Activated T-helper 2 cell treated with anti-CD3 and anti-CD28 coated beads, Interferon-gamma antibody, Interleukin-2, Interleukin-4, amounts not matched to agents 10 μg/mL and 5 μg/mL and 100 μg/mL, durations not matched to agents 14 hours and 24 hours and 36 hours (primary cell): ENCODE data around the gene HSD3B7. TPM values are rescaled to one million over a fixed set of nuclear protein-coding genes. Genes with fewer than 3 reads are reported as not detected.
A peak's percentile ranks its signal among the peaks of the same experiment; 100 is the strongest.

Experiments used
- DNase-seq: peaks from one replicate; pipeline ENCODE4 v3.0.0; 2021; ENCODE audit warnings: low spot score
- H3K27ac Mint-ChIP-seq: one replicate; pipeline ENCODE4 v1.8.0; 2021; ENCODE audit warnings: mixed read lengths
- H3K27me3 Mint-ChIP-seq: one replicate; pipeline ENCODE4 v1.8.0; 2021; ENCODE audit warnings: low read depth, mixed read lengths
- H3K36me3 Mint-ChIP-seq: one replicate; pipeline ENCODE4 v1.8.0; 2021; ENCODE audit warnings: low read depth, mixed read lengths
- H3K4me1 Mint-ChIP-seq: one replicate; pipeline ENCODE4 v1.8.0; 2021; ENCODE audit warnings: low read depth, mixed read lengths
- H3K4me3 Mint-ChIP-seq: one replicate; pipeline ENCODE4 v1.8.0; 2021; ENCODE audit warnings: low read depth, mild to moderate bottlenecking, moderate library complexity, mixed read lengths
- H3K9me3 Mint-ChIP-seq: one replicate; pipeline ENCODE4 v1.8.0; 2021; ENCODE audit warnings: mixed read lengths
- intact Hi-C: fragments of 100-400 bp; cut with micrococcal nuclease; formaldehyde crosslinking; loops from one replicate; pipeline ENCODE4 v1.15.1; 2023
- total RNA-seq: library from RNA; stranded (reverse); gene quantifications from 2 replicates; pipeline ENCODE4 v1.2.3, GENCODE V29; 2022

Gene HSD3B7
- total RNA-seq, 1 donor from 2014 or later, result 3.3 TPM

DNA sequence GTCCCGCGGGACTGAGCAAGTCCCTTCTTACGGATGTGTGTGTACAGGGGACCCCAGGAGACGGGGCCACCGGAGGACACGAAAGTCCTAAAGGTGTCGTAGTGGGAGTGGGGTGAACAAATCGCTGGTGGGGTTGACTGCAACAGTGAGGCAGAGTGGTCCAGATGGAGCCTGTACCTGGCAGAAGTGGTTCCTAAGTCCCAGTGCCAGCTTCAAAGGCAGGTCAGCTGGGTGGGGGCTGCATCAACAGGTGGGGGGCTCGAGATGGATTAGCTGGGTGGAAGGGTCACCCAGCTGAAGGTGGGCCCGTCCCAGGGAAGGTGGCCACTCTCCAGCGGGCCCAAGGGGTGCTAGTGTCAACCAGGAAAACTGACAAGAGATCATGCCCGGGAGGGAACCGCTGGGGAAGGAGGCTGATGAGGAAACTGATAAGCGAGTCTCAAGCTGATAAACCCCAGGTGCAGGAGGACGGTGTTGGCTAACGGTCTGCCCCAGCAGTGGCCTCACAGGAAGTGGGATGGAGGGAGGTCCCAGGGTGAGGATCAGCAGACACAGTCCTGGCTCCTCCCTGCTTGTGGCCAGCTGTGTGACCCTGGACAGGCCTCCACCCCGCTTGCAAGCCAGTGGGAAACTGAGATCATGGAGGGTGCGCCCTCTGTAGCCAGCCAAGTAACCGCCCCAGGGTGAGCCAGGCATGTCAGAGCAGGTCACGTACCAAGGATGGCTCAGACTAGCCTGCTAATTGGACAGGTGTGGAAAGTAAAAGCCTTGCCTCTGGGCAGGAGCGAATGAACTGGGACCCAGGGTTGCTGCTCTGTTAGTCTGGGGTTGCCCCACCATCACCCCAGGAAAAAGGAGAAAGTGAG, 35.1 kb upstream of the HSD3B7 start:
- peak overlapping the region; percentile 80 for H3K27ac Mint-ChIP-seq
- peak; percentile 59 for DNase-seq
- H3K36me3 Mint-ChIP-seq, result peaks cover 14% of the 10 kb centered on the region
- H3K9me3 Mint-ChIP-seq, result no peaks in the 10 kb centered on the region
- peaks cover 12% of the 10 kb centered on the region for H3K4me1 Mint-ChIP-seq
- no peaks in the 10 kb centered on the region for H3K27me3 Mint-ChIP-seq
- intact Hi-C loops, result loop anchor here (10.0 kb wide), 1 partner anchor 235 kb away; the partner anchor contains the start of gene FUS
- peak overlapping the region; percentile 87 for H3K4me3 Mint-ChIP-seq

DNA sequence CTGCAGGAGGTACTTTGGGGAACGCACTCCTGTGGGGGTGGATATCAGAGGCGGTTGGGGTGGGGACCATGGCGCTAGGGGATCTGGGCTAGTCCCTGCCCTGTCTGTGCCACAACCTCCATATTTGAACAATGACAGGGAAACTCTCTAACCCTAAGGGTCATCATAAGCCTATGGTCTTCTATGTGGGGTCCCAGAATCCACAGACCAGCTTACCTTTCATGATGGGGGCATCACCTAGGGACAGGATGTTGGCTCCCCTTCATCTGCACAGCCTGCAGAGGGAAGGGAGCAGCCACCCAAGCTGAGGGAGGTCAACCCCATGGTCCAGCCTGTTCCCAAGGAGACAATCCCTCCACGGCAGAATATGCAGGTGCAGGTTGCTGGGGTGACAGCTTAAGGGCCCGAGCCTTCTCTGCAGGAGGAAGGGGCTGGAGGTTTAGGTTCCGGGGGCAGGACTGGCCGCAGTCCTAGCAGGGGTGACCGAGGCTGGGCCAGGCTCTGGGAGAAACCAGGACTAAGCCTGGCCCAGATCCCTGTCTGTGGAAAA, 34.4 kb upstream of the HSD3B7 start:
- intact Hi-C loops, result loop anchor here (10.0 kb wide), 1 partner anchor 234 kb away; the partner anchor contains the start of gene FUS
- H3K4me1 Mint-ChIP-seq, result peaks cover 12% of the 10 kb centered on the region
- H3K27ac Mint-ChIP-seq, result peak overlapping the region; percentile 80
- H3K9me3 Mint-ChIP-seq, result no peaks in the 10 kb centered on the region
- H3K27me3 Mint-ChIP-seq, result no peaks in the 10 kb centered on the region
- DNase-seq, result no peak
- peaks cover 14% of the 10 kb centered on the region for H3K36me3 Mint-ChIP-seq
- peak overlapping the region; percentile 87 for H3K4me3 Mint-ChIP-seq

DNA sequence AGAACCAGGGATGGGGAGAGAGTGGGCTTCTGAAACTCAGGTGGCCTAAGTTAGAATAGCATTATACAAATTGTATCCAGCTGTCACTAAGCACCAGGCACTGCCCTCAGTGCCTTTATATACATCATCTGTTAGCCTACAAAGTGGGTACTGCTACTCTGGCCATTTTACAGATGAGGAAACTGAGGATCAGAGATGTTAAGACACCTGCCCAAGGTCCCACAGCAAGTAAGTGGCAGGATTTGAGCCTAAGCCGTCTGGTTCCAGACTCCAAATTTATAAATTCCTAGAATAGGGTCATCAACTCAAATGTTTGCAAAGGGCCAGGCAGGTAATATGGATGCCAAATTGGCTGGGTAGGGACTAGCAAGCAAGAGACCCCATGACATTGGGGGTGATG, 33.8 kb upstream of the HSD3B7 start:
- H3K4me1 Mint-ChIP-seq, result peaks cover 14% of the 10 kb centered on the region
- intact Hi-C loops, result loop anchor here (10.0 kb wide), 1 partner anchor 234 kb away; the partner anchor contains the start of gene FUS
- H3K27ac Mint-ChIP-seq, result no peak overlapping the region
- peak overlapping the region; percentile 13 for H3K4me3 Mint-ChIP-seq
- H3K9me3 Mint-ChIP-seq, result no peaks in the 10 kb centered on the region
- no peaks in the 10 kb centered on the region for H3K27me3 Mint-ChIP-seq
- H3K36me3 Mint-ChIP-seq, result peaks cover 16% of the 10 kb centered on the region
- DNase-seq, result no peak

DNA sequence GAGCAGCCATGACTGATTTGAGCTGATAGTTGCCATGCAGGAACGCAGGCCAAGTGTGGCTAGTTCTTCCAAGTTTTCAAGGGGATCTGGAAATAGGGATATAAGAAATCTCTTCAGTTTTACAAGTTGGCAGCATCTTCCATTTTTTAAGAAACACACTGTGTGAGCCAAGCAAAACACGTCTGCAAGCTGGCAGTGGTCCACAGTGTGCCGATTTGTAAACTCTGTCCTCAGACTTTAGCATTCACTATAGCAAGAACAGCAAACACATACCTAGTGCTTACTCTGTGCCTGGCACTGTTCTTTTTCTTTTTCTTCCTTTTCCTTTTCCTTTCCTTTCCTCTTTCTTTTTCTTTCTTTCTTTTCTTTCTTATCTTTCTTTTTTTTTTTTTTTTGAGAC, 33.3 kb upstream of the HSD3B7 start:
- H3K27ac Mint-ChIP-seq, result no peak overlapping the region
- no peaks in the 10 kb centered on the region for H3K9me3 Mint-ChIP-seq
- peak overlapping the region; percentile 21 for H3K4me3 Mint-ChIP-seq
- peaks cover 15% of the 10 kb centered on the region for H3K36me3 Mint-ChIP-seq
- H3K27me3 Mint-ChIP-seq, result no peaks in the 10 kb centered on the region
- intact Hi-C loops, result loop anchor here (10.0 kb wide), 1 partner anchor 233 kb away; the partner anchor contains the start of gene FUS
- H3K4me1 Mint-ChIP-seq, result peaks cover 18% of the 10 kb centered on the region
- no peak for DNase-seq

DNA sequence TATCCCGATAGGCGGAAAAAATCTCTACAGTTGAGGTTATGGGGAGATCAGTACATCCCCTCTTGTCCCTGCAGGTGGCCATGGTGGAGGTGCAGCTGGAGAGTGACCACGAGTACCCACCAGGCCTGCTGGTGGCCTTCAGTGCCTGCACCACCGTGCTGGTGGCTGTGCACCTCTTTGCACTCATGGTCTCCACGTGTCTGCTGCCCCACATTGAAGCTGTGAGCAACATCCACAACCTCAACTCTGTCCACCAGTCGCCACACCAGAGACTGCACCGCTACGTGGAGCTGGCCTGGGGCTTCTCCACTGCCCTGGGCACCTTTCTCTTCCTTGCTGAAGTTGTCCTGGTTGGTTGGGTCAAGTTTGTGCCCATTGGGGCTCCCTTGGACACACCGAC, 31.9 kb upstream of the HSD3B7 start:
- no peak overlapping the region for H3K27ac Mint-ChIP-seq
- H3K36me3 Mint-ChIP-seq, result peaks cover 10% of the 10 kb centered on the region
- intact Hi-C loops, result loop anchor here (10.0 kb wide), 1 partner anchor 232 kb away; the partner anchor contains the start of gene FUS
- peaks cover 18% of the 10 kb centered on the region for H3K4me1 Mint-ChIP-seq
- no peaks in the 10 kb centered on the region for H3K27me3 Mint-ChIP-seq
- no peak overlapping the region for H3K4me3 Mint-ChIP-seq
- H3K9me3 Mint-ChIP-seq, result no peaks in the 10 kb centered on the region
- no peak for DNase-seq

DNA sequence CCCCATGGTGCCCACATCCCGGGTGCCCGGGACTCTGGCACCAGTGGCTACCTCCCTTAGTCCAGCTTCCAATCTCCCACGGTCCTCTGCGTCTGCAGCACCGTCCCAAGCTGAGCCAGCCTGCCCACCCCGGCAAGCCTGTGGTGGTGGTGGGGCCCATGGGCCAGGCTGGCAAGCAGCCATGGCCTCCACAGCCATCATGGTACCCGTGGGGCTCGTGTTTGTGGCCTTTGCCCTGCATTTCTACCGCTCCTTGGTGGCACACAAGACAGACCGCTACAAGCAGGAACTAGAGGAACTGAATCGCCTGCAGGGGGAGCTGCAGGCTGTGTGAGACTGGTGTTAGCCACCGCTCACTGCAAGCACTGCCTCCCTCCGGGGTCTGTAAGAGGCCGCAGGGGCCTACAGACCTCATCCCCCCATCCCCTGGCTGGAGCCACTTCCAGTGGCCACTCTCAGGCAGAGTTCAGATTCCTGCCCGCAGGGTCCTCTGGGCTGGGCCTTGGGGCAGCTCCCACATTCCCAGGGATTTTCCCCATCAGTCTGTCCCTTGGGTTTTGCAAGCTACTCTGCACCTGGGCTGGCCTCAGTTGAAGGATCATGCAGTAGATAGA, 31.4 kb upstream of the HSD3B7 start:
- intact Hi-C loops, result loop anchor here (10.0 kb wide), 1 partner anchor 231 kb away; the partner anchor contains the start of gene FUS
- peaks cover 13% of the 10 kb centered on the region for H3K36me3 Mint-ChIP-seq
- peak; percentile 42 for DNase-seq
- no peaks in the 10 kb centered on the region for H3K9me3 Mint-ChIP-seq
- no peaks in the 10 kb centered on the region for H3K27me3 Mint-ChIP-seq
- peaks cover 21% of the 10 kb centered on the region for H3K4me1 Mint-ChIP-seq
- H3K4me3 Mint-ChIP-seq, result no peak overlapping the region
- no peak overlapping the region for H3K27ac Mint-ChIP-seq

DNA sequence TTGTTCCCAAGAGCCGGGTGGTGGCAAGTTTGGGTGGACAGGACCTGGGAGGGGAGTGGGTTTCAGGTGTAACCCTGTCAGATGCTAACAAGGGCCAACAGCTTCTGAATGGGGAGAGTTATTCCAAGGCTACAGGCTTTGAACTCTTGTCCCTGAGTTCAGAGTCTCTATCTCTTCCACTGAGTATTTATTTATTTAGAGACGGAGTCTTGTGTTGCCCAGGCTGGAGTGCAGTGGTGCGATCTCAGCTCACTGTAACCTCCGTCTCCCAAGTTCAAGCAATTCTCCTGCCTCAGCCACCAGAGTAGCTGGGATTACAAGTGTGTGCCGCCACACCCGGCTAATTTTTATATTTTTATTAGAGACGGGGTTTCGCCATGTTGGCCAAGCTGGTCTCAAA, 30.0 kb upstream of the HSD3B7 start:
- intact Hi-C loops, result loop anchor here (5.0 to 10.0 kb wide), 2 partner anchors 230 to 922 kb away; partner anchors contain the start of gene FUS
- Mint-ChIP-seq H3K4me1 (peaks cover 32% of the 10 kb centered on the region), H3K27me3 (no peaks in the 10 kb centered on the region), H3K9me3 (no peaks in the 10 kb centered on the region), H3K36me3 (peaks cover 26% of the 10 kb centered on the region), H3K4me3 (no peak overlapping the region), H3K27ac (peak overlapping the region; percentile 42)
- DNase-seq, result no peak

DNA sequence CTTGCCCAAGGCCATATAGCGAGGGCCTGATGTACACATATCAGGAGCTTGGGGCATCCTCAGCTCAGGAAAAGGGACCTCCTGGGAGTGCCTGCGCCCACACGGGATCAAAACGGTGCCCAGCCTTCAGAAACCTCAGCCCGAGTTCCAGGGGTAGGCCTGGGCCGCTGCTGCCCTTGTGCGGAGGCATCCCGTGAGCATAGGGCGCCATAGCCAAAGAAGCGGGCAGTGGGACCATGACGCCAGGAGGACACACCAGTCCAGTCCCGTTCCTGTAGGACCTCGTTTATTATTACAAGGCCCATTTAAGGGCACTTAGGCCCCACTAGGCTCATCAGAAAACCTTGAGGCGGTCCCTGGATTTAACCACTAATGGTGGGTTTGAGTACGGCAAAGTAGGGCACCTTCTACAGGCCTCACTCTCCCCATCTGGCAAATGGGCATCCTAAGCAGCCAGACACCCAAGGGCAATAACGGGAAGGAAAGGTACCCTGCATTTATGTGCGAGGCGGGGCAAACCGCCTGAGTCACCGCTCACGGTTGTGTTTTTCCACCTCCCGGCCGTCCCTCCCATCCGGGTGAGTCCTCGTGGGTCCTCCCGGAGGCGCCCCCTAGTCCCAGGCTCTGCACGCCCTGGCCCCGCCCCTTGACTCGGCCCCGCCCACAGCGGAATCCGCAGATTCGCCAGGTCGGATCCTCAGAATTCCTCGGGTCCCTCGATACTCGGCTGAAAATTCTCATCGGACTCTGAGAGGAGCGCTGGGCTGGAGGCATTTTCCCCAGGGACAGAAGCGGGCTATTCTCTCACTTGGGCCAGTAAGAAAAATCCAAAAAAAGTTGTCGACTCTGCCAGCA, 28.2 kb upstream of the HSD3B7 start:
- Mint-ChIP-seq H3K27ac (peak overlapping the region; percentile 99), H3K4me3 (peak overlapping the region; percentile 95), H3K27me3 (no peaks in the 10 kb centered on the region), H3K36me3 (peaks cover 42% of the 10 kb centered on the region), H3K9me3 (no peaks in the 10 kb centered on the region), H3K4me1 (peaks cover 26% of the 10 kb centered on the region)
- intact Hi-C loops, result loop anchor here (1.0 to 10.0 kb wide), 7 partner anchors 34 to 920 kb away; partner anchors contain the start of genes ARMC5, CFAP119, FBXL19 and FUS
- DNase-seq, result peak; percentile 81

DNA sequence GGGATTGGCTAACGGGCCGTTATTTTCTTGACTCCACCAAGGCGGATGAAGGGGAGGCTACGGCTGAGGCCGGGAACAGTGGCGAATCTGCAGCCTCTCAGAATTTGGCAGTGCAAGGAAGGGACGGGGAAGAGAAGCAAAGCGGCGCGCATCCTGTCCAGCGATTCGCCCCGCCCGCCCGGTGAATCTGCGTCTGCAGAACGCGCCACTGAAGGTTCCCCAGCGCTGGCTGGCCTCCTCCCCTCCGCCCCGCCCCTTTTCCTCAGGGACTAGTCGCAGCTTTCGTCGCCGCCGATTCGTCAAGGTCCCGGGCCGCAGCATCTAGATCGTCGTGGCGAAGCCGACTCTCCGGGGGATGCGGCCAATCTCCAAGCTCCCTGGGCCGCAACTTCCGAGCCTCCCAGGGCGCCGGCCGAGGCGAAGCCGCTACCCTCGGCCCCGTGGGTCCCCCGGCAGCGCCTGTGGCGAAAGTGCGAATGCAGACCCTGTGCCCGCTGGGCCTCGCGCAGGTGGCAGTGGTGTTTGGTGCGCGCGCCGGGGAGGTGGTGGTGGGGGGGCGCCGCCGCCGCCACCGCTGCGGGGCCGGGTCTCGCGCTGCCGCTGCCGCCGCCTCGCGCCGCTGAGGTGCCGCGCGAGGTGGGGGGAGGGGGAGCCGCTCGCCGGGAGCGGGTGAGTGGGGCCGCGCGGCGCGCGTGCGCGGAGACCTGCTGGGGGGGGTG, 27.4 kb upstream of the HSD3B7 start, which contains the start of gene SETD1A:
Gene SETD1A (plus strand): TSS at position 299 of the 719 bp plus-strand sequence. CDS start 978 bp downstream, outside the sequence.
- Mint-ChIP-seq H3K9me3 (no peaks in the 10 kb centered on the region), H3K4me1 (peaks cover 26% of the 10 kb centered on the region), H3K27ac (peak within 1 kb of the TSS; percentile 99), H3K27me3 (no peaks in the 10 kb centered on the region), H3K36me3 (peaks cover 49% of the 10 kb centered on the region), H3K4me3 (peak within 1 kb of the TSS; percentile 95)
- intact Hi-C loops, result loop anchor here (1.0 to 10.0 kb wide), 7 partner anchors 34 to 920 kb away; partner anchors contain the start of genes ARMC5, CFAP119, FBXL19 and FUS
- DNase-seq, result peak; percentile 94

DNA sequence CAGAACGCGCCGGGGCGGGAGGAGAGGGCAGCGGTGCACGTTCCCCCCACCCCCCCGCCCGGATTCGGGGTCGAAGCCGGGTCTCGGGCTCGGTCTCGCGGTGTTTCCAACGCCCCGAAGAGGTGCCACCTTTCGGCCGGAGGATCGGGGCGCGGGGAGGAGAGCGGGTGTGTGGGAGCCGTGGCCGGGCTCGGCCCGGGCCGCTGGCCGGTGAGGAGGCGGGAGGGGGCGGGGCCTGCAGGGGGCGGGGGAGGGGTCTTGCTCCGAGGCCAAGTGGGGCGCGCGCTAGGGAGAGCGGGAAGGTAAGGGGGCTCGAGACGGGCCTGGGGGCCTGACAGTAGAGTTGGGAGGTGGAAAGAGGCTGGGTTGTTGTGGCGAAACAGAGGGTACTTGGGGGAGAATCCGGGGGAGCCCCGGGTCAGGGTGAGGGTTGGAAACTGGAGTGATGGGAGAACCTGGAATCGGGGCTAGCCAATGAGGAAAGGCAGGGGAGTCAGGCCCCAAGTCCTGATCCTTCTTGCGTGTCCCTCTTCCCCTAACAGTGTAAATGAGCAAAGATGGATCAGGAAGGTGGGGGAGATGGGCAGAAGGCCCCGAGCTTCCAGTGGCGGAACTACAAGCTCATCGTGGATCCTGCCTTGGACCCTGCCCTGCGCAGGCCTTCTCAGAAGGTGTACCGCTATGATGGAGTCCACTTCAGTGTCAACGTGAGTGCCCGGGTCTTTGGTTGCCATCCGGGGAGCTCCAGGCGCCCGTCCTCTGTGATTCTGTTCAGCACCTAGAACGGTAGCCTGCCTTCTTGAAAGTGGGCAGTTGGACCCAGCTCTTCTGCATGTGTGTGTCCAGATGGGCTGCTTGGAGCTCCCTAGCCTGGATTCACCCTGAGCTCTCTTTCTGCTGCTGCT, 26.6 kb upstream of the HSD3B7 start:
- H3K36me3 Mint-ChIP-seq, result peaks cover 55% of the 10 kb centered on the region
- intact Hi-C loops, result loop anchor here (5.0 to 10.0 kb wide), 2 partner anchors 226 to 919 kb away; partner anchors contain the start of gene FUS
- H3K4me3 Mint-ChIP-seq, result peak overlapping the region; percentile 93
- no peak for DNase-seq
- peak overlapping the region; percentile 88 for H3K27ac Mint-ChIP-seq
- peaks cover 26% of the 10 kb centered on the region for H3K4me1 Mint-ChIP-seq
- H3K27me3 Mint-ChIP-seq, result no peaks in the 10 kb centered on the region
- no peaks in the 10 kb centered on the region for H3K9me3 Mint-ChIP-seq
